Activated naive CD8-positive, alpha-beta T cell treated with anti-CD3 and anti-CD28 coated beads for 36 hours (primary cell): ENCODE data around the gene PIGW. TPM values are rescaled to one million over a fixed set of nuclear protein-coding genes. Genes with fewer than 3 reads are reported as not detected.

Source experiments
- DNase-seq: peaks from one replicate; pipeline ENCODE4 v3.0.0; 2021
- H3K27ac Mint-ChIP-seq: one replicate; pipeline ENCODE4 v1.8.0; 2022; ENCODE audit warnings: mild to moderate bottlenecking, moderate library complexity, mixed read lengths
- H3K27me3 Mint-ChIP-seq: one replicate; pipeline ENCODE4 v1.8.0; 2022; ENCODE audit warnings: mild to moderate bottlenecking, mixed read lengths
- H3K36me3 Mint-ChIP-seq: one replicate; pipeline ENCODE4 v1.8.0; 2021; ENCODE audit warnings: mild to moderate bottlenecking, mixed read lengths
- H3K4me1 Mint-ChIP-seq: one replicate; pipeline ENCODE4 v1.8.0; 2021; ENCODE audit warnings: mixed read lengths
- H3K4me3 Mint-ChIP-seq: one replicate; pipeline ENCODE4 v1.8.0; 2022; ENCODE audit warnings: mild to moderate bottlenecking, moderate library complexity, mixed read lengths
- H3K9me3 Mint-ChIP-seq: one replicate; pipeline ENCODE4 v1.8.0; 2022; ENCODE audit warnings: mixed read lengths
- total RNA-seq, 2 experiments: library from RNA; stranded (reverse); gene quantifications; one replicate each; pipeline ENCODE4 v1.2.3, GENCODE V29; 2021

PIGW gene
- total RNA-seq, 2 experiments from 2014 or later: 32.5 to 34.6 TPM

GRCh38 chr17:36547776-36548175, 13.0 kb downstream of the PIGW start:
- Mint-ChIP-seq H3K27ac (peak overlapping the region; percentile 78), H3K27me3 (no peaks in the 10 kb centered on the region), H3K4me1 (peaks cover 45% of the 10 kb centered on the region), H3K36me3 (peaks cover 44% of the 10 kb centered on the region), H3K9me3 (no peaks in the 10 kb centered on the region), H3K4me3 (peak overlapping the region; percentile 91)
- no peak for DNase-seq

- no peak for DNase-seq
- Mint-ChIP-seq H3K4me1 (peaks cover 56% of the 10 kb centered on the region), H3K27ac (peak overlapping the region; percentile 88), H3K4me3 (peak overlapping the region; percentile 66), H3K27me3 (no peaks in the 10 kb centered on the region), H3K9me3 (no peaks in the 10 kb centered on the region), H3K36me3 (peaks cover 45% of the 10 kb centered on the region)
These were observed 16.0 kb downstream of the PIGW start for GRCh38 chr17:36550491-36551417.

GRCh38 chr17:36553459-36553858, 18.7 kb downstream of the PIGW start:
- peaks cover 52% of the 10 kb centered on the region for H3K4me1 Mint-ChIP-seq
- peak overlapping the region; percentile 44 for H3K4me3 Mint-ChIP-seq
- no peaks in the 10 kb centered on the region for H3K9me3 Mint-ChIP-seq
- no peak for DNase-seq
- H3K36me3 Mint-ChIP-seq: peaks cover 42% of the 10 kb centered on the region
- peak overlapping the region; percentile 22 for H3K27ac Mint-ChIP-seq
- H3K27me3 Mint-ChIP-seq: no peaks in the 10 kb centered on the region

GRCh38 chr17:36566081-36566480, 31.3 kb downstream of the PIGW start:
- peaks cover 31% of the 10 kb centered on the region for H3K36me3 Mint-ChIP-seq
- no peaks in the 10 kb centered on the region for H3K27me3 Mint-ChIP-seq
- no peak overlapping the region for H3K27ac Mint-ChIP-seq
- no peak for DNase-seq
- H3K4me1 Mint-ChIP-seq: peaks cover 9% of the 10 kb centered on the region
- H3K9me3 Mint-ChIP-seq: no peaks in the 10 kb centered on the region
- H3K4me3 Mint-ChIP-seq: no peak overlapping the region

GRCh38 chr17:36575028-36575427, 40.2 kb downstream of the PIGW start:
- peaks cover 17% of the 10 kb centered on the region for H3K4me1 Mint-ChIP-seq
- DNase-seq: no peak
- H3K36me3 Mint-ChIP-seq: peaks cover 26% of the 10 kb centered on the region
- H3K27me3 Mint-ChIP-seq: no peaks in the 10 kb centered on the region
- H3K4me3 Mint-ChIP-seq: no peak overlapping the region
- no peak overlapping the region for H3K27ac Mint-ChIP-seq
- no peaks in the 10 kb centered on the region for H3K9me3 Mint-ChIP-seq

GRCh38 chr17:36576793-36577192, 42.0 kb downstream of the PIGW start:
- Mint-ChIP-seq H3K36me3 (peaks cover 32% of the 10 kb centered on the region), H3K4me3 (no peak overlapping the region), H3K27ac (no peak overlapping the region), H3K4me1 (peaks cover 17% of the 10 kb centered on the region), H3K9me3 (no peaks in the 10 kb centered on the region), H3K27me3 (no peaks in the 10 kb centered on the region)
- no peak for DNase-seq

- peaks cover 7% of the 10 kb centered on the region for H3K4me1 Mint-ChIP-seq
- no peak for DNase-seq
- H3K9me3 Mint-ChIP-seq: no peaks in the 10 kb centered on the region
- peaks cover 24% of the 10 kb centered on the region for H3K36me3 Mint-ChIP-seq
- no peak overlapping the region for H3K27ac Mint-ChIP-seq
- no peaks in the 10 kb centered on the region for H3K27me3 Mint-ChIP-seq
- H3K4me3 Mint-ChIP-seq: no peak overlapping the region
These were observed 43.9 kb downstream of the PIGW start for GRCh38 chr17:36578671-36579070.

- H3K4me1 Mint-ChIP-seq: no peaks in the 10 kb centered on the region
- peaks cover 33% of the 10 kb centered on the region for H3K36me3 Mint-ChIP-seq
- H3K9me3 Mint-ChIP-seq: no peaks in the 10 kb centered on the region
- DNase-seq: no peak
- no peak overlapping the region for H3K27ac Mint-ChIP-seq
- H3K4me3 Mint-ChIP-seq: no peak overlapping the region
- no peaks in the 10 kb centered on the region for H3K27me3 Mint-ChIP-seq
These were observed 49.0 kb downstream of the PIGW start for GRCh38 chr17:36583787-36584186.

- Mint-ChIP-seq H3K4me1 (peaks cover 10% of the 10 kb centered on the region), H3K27me3 (no peaks in the 10 kb centered on the region), H3K9me3 (no peaks in the 10 kb centered on the region), H3K36me3 (peaks cover 20% of the 10 kb centered on the region), H3K4me3 (no peak overlapping the region), H3K27ac (no peak overlapping the region)
- no peak for DNase-seq
These were observed 51.4 kb downstream of the PIGW start for GRCh38 chr17:36586138-36586537.

Other genes starting within 250 kb of the PIGW start
- not detected for gene TBC1D3G, start 211.1 kb upstream of the PIGW start, total RNA-seq
- under 1 TPM in 1 of 2 experiments, not detected in 1; 0.78 TPM for gene TBC1D3H, start 146.6 kb upstream of the PIGW start, total RNA-seq
- gene ZNHIT3, start 48.3 kb upstream of the PIGW start, total RNA-seq: 10 to 100 TPM; 52.4 to 59.7 TPM
- 100 to 1,000 TPM; 123 to 134 TPM for gene MYO19, start 119 bp upstream of the PIGW start, total RNA-seq
- 10 to 100 TPM; 72.8 to 74.6 TPM for gene GGNBP2, start 9.9 kb downstream of the PIGW start, total RNA-seq
- gene DHRS11, start 56.9 kb downstream of the PIGW start, total RNA-seq: 10 to 100 TPM; 10.1 to 14.1 TPM
- gene MRM1, start 66.6 kb downstream of the PIGW start, total RNA-seq: 10 to 100 TPM; 24.4 to 26.4 TPM